CD4-positive, CD25-positive, alpha-beta regulatory T cell (primary cell): ENCODE measurements around the gene CACNA2D3. TPM values are rescaled to one million over a fixed set of nuclear protein-coding genes. Genes with fewer than 3 reads are reported as not detected.
A peak's percentile ranks its signal among the peaks of the same experiment; 100 is the strongest.

Experiments
- ATAC-seq, 2 donors: fragments of 150-1000 bp; cut with Tn5 transposase; one replicate each; pipeline ENCODE4 v1.10.0; 2021; ENCODE audit warnings: low read depth in 2 of 2, moderate number of reproducible peaks in 2 of 2, moderate library complexity in 1 of 2
- DNase-seq, 3 donors: peaks; one replicate each; pipeline versions ENCODE4 v3.0.0 to v3.0.0-alpha.2; 2012 to 2022; ENCODE audit warnings: mixed read lengths in 1 of 3
- H3K27ac ChIP-seq: one replicate; pipeline ENCODE4 v1.7.0; 2013; ENCODE audit warnings: mild to moderate bottlenecking, low read length; ENCODE audit not compliant: insufficient read depth, poor library complexity, severe bottlenecking
- H3K27me3 ChIP-seq: one replicate; pipeline ENCODE4 v1.7.0; 2013; ENCODE audit warnings: low read length; ENCODE audit not compliant: control insufficient read depth, insufficient read depth
- H3K36me3 ChIP-seq: one replicate; pipeline ENCODE4 v1.7.0; 2013; ENCODE audit warnings: mild to moderate bottlenecking, low read length, moderate library complexity; ENCODE audit not compliant: control insufficient read depth, insufficient read depth
- H3K4me1 ChIP-seq: 2 replicates; pipeline ENCODE4 v1.7.0; 2013; ENCODE audit warnings: mild to moderate bottlenecking, low read length; ENCODE audit not compliant: insufficient read depth, control insufficient read depth, poor library complexity, severe bottlenecking
- H3K4me3 ChIP-seq: one replicate; pipeline ENCODE4 v1.7.0; 2013; ENCODE audit warnings: low read depth, mild to moderate bottlenecking, low read length, moderate library complexity
- H3K9me3 ChIP-seq, 2 experiments: 1 replicate in 1 of 2; 2 replicates in 1 of 2; pipeline ENCODE4 v1.7.0; 2013; ENCODE audit warnings: low read length in 2 of 2, mild to moderate bottlenecking in 1 of 2, moderate library complexity in 1 of 2; ENCODE audit not compliant: control insufficient read depth in 2 of 2
- H3K27ac Mint-ChIP-seq, 3 donors: one replicate each; pipeline ENCODE4 v1.8.0; 2020 to 2022; ENCODE audit warnings: mild to moderate bottlenecking in 3 of 3, mixed read lengths in 3 of 3, moderate library complexity in 2 of 3
- H3K27me3 Mint-ChIP-seq: one replicate; pipeline ENCODE4 v1.8.0; 2022; ENCODE audit warnings: mild to moderate bottlenecking, mixed read lengths
- H3K36me3 Mint-ChIP-seq: one replicate; pipeline ENCODE4 v1.8.0; 2020; ENCODE audit warnings: mixed read lengths
- H3K4me1 Mint-ChIP-seq, 4 donors: one replicate each; pipeline ENCODE4 v1.8.0; 2020 to 2022; ENCODE audit warnings: mixed read lengths in 4 of 4, mild to moderate bottlenecking in 1 of 4
- H3K4me3 Mint-ChIP-seq, 4 donors: one replicate each; pipeline ENCODE4 v1.8.0; 2020 to 2022; ENCODE audit warnings: mild to moderate bottlenecking in 4 of 4, mixed read lengths in 4 of 4, moderate library complexity in 3 of 4
- H3K9me3 Mint-ChIP-seq, 7 donors: one replicate each; pipeline ENCODE4 v1.8.0; 2020 to 2022; ENCODE audit warnings: mixed read lengths in 7 of 7, mild to moderate bottlenecking in 3 of 7, moderate library complexity in 2 of 7
- polyA plus RNA-seq, 4 donors: library from polyadenylated mRNA; unstranded; fragments of 300-500 nt; fragmentation: Illumina TruSeq; gene quantifications; one replicate each; pipeline ENCODE4 v1.2.3, GENCODE V29; 2021
- total RNA-seq: library from RNA; stranded (reverse); gene quantifications from one replicate; pipeline ENCODE4 v1.2.3, GENCODE V29; 2022

The CACNA2D3 gene
- total and polyA plus RNA-seq, 5 donors from 2014 or later, result not detected

DNA sequence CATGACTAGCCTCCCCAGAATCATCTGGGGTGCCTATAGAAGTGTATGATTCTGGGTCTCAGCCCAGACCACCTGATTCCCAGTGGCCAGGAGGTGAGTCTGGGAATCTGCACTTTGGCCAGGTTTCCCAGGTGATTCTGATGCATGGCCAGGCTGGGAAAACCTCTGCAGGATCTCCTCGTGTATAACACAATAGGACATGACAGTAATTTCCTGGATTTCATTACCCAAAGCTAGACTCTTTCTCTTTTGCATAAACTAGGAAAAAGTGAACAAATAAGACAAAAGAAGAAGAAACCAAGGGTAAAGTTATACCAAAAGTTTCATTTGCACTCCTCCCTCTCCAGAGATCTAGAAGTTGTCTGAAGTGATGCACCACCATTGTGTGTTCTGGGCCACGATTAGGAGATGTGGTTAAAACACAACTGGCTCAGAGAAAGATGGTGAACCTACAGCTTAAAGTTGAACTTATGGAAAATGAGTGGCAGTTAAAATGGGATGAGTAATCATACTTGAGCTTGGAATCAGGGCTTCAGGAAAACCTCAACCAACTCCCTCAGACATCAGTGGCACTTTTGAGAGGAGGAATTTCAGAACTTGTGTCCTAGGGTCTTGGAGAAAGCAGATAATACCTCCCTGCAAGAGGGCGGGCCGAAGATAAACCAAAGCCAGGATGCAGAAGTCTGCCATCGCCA lies 914.7 kb downstream of the CACNA2D3 start:
- Mint-ChIP-seq H3K27me3 (peaks cover 2% of the 10 kb centered on the region), H3K4me3 (no peak overlapping the region), H3K36me3 (no peaks in the 10 kb centered on the region), H3K27ac (no peak overlapping the region), H3K9me3 (peaks cover 0 to 5% (median 0%) of the 10 kb centered on the region in 7 donors), H3K4me1 (no peaks in the 10 kb centered on the region)
- H3K27ac ChIP-seq, result no peak overlapping the region
- no peaks in the 10 kb centered on the region for H3K36me3 ChIP-seq
- no peaks in the 10 kb centered on the region for H3K27me3 ChIP-seq
- ATAC-seq (no peak), DNase-seq (no peak)
- H3K4me3 ChIP-seq, result no peak overlapping the region
- H3K4me1 ChIP-seq, result no peaks in the 10 kb centered on the region
- no peaks in the 10 kb centered on the region for H3K9me3 ChIP-seq

DNA sequence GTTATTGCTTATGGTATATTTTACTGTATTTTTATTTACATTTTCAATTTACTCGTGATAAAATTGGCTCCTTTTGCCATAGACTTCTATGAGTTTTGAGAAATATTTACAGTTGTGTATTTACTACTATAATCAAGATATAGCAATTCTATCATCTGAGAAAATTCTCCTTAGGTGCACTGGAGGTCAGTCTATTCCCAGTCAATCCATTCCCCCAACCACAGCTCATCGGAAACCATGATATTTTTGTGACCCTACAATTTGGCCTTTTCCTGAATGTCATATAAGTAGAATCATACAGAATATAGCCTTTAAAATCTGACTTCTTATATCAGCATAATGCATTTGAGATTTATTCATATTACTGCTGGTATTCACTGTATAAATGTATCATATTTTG lies 920.2 kb downstream of the CACNA2D3 start:
- no peak overlapping the region for H3K4me3 ChIP-seq
- H3K27ac Mint-ChIP-seq, result no peak overlapping the region
- no peaks in the 10 kb centered on the region for H3K27me3 ChIP-seq

DNA sequence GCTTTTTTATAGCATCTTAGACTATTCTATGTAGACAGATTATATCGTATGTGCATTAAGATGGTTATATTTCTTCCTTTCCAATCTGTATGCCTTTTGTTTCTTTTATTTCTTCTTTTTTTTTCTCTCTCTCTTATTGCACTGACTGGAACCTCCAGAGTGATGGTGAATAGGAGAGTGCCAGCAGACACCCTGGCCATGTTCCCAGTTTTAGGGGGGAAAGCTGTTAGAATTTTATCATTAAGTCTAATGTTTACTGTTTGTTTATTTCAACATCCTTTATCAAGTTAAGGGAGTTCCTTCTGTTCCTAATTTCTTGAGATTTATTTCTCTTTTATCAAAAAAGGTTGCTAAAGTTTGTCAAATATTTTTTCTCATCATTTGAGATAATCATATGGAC lies 922.1 kb downstream of the CACNA2D3 start:
- H3K4me1 Mint-ChIP-seq, result no peaks in the 10 kb centered on the region
- peak overlapping the region in 1 of 3 donors; percentile 70 for H3K27ac Mint-ChIP-seq
- Histone ChIP-seq H3K9me3 (no peaks in the 10 kb centered on the region), H3K27ac (no peak overlapping the region), H3K4me3 (no peak overlapping the region), H3K36me3 (no peaks in the 10 kb centered on the region), H3K27me3 (no peaks in the 10 kb centered on the region), H3K4me1 (no peaks in the 10 kb centered on the region)
- DNase-seq (no peak), ATAC-seq (no peak)
- H3K4me3 Mint-ChIP-seq, result no peak overlapping the region
- no peaks in the 10 kb centered on the region for H3K36me3 Mint-ChIP-seq
- H3K9me3 Mint-ChIP-seq, result peaks cover 0 to 3% (median 0%) of the 10 kb centered on the region in 7 donors
- H3K27me3 Mint-ChIP-seq, result no peaks in the 10 kb centered on the region

More for the DNA sequence above, 920.2 kb downstream of the CACNA2D3 start:
- no peak overlapping the region for H3K27ac ChIP-seq
- Mint-ChIP-seq H3K27me3 (no peaks in the 10 kb centered on the region), H3K4me3 (no peak overlapping the region), H3K36me3 (no peaks in the 10 kb centered on the region), H3K4me1 (no peaks in the 10 kb centered on the region), H3K9me3 (peaks cover 0 to 5% (median 0%) of the 10 kb centered on the region in 7 donors)
- no peaks in the 10 kb centered on the region for H3K36me3 ChIP-seq
- no peaks in the 10 kb centered on the region for H3K4me1 ChIP-seq
- ATAC-seq (no peak), DNase-seq (no peak)
- no peaks in the 10 kb centered on the region for H3K9me3 ChIP-seq

DNA sequence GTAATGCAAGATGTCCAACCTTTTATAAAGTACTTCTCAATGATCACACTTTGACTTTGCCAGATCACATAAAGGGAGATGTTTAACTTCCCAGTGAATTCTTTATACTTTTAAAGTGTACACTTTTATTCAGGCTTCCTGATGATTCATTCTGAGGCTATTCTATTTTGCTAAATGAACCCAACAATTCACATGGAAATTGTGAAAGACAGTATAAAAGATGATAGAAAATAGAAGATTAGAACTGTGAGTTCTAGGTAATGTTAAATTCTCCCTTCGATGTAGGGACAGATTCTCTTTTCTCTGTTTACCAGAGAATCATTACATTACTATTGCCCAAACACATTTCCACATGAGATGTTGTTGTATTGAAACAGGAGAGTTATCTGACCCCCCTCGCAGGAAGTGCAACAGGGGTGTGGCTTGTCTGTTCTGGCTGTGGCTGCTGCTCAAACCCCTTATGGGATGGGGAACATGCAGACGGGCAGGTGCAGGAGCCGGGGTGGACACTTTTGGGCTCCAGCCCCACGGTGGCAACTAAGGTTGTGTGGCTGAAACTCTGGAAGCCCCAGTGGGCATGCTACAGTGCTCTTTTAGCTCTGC lies 936.8 kb downstream of the CACNA2D3 start:
- ATAC-seq, result no peak
- Histone ChIP-seq H3K4me1 (no peaks in the 10 kb centered on the region), H3K4me3 (no peak overlapping the region), H3K27ac (no peak overlapping the region), H3K9me3 (no peaks in the 10 kb centered on the region), H3K36me3 (no peaks in the 10 kb centered on the region), H3K27me3 (no peaks in the 10 kb centered on the region)
- Mint-ChIP-seq H3K9me3 (peaks cover 0 to 20% (median 1%) of the 10 kb centered on the region in 7 donors), H3K4me1 (no peaks in the 10 kb centered on the region), H3K4me3 (no peak overlapping the region), H3K36me3 (no peaks in the 10 kb centered on the region), H3K27ac (no peak overlapping the region), H3K27me3 (peaks cover 7% of the 10 kb centered on the region)
- DNase-seq, result no peak

DNA sequence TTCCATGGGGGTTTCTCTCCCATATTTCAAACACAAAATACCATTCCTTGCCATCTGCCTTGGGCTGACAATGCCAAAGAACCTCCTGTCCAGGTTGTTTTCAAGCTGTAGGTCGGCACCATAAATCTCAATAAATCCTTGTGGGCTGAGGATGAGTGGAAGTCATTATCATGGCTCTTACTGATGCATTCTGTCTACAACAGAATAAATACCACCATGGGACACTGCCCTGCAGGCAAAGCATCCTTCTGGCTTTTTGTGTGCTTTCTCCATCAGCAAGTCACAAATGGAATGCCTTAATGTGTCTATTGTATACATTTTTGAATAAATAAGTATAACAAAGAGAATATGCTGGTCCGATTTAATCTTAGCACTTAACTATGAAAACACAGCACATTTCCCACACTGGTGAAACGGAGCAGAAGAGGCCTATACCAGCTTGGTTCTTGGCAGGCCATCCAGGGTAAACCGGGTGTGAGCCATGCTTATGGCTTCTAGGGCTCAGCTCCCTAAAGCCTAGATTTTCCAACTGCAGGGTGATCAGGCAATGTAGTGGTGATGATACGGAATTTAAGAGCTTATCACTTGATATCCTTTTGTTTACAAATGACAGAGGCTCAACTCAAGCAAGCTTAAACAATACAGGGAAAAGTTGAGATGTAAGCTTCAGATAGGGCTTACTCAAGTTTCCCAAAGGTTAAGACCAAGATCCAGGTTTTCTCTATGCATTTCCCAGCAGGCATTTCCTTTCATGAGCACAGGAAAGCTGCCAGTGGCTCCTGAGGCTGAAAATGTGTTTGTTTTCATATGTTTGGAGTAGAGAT lies 938.8 kb downstream of the CACNA2D3 start:
- Histone ChIP-seq H3K27ac (no peak overlapping the region), H3K9me3 (no peaks in the 10 kb centered on the region), H3K4me3 (no peak overlapping the region), H3K36me3 (no peaks in the 10 kb centered on the region), H3K4me1 (no peaks in the 10 kb centered on the region), H3K27me3 (no peaks in the 10 kb centered on the region)
- no peak for DNase-seq
- no peaks in the 10 kb centered on the region for H3K4me1 Mint-ChIP-seq
- no peak overlapping the region for H3K27ac Mint-ChIP-seq
- no peaks in the 10 kb centered on the region for H3K36me3 Mint-ChIP-seq
- peaks cover 4% of the 10 kb centered on the region for H3K27me3 Mint-ChIP-seq
- H3K9me3 Mint-ChIP-seq, result peaks cover 0 to 6% (median 1%) of the 10 kb centered on the region in 7 donors
- no peak for ATAC-seq
- no peak overlapping the region for H3K4me3 Mint-ChIP-seq

DNA sequence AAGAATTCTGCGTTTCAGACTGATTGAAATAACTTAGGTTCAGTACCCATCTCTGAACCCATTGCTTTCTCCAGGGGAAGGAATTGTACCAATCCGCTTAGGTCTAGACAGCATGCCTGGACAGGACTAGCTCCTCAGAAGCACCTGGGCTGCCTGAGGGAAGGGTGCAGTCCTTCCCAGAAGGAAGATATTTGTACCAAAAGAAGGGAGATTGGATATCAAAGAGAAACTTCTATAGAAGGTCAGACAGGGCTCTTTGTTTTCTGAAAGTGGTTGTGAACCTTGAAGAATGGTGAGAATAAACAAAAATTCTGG lies 939.3 kb downstream of the CACNA2D3 start:
- H3K27me3 Mint-ChIP-seq, result peaks cover 6% of the 10 kb centered on the region

DNA sequence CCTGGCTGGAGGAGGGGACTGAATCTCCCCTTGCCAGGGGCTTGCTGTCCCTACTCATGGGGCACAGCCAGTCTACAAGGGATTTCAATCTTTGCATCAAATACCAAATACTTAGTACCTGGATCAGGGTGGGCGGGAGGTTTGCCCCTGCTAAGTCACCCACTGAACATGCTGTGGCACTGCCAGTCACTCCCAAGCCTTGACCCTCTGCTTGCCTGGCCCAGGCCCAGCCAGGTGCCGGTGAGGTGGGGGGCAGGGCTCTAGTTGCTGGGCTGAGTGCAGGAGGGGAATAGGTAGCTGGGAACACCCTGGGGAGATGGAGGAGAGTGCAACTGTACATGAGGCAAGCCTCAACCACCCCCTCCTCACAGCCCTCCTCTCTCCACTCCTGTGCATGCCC lies 941.8 kb downstream of the CACNA2D3 start:
- H3K4me3 Mint-ChIP-seq, result no peak overlapping the region
- ATAC-seq, result no peak
- peaks cover 0 to 7% (median 1%) of the 10 kb centered on the region in 7 donors for H3K9me3 Mint-ChIP-seq

More for the DNA sequence above, 939.3 kb downstream of the CACNA2D3 start:
- no peaks in the 10 kb centered on the region for H3K9me3 ChIP-seq
- no peak overlapping the region for H3K27ac ChIP-seq
- H3K9me3 Mint-ChIP-seq, result peaks cover 0 to 5% (median under 1%) of the 10 kb centered on the region in 7 donors
- H3K4me1 ChIP-seq, result no peaks in the 10 kb centered on the region
- H3K4me1 Mint-ChIP-seq, result no peaks in the 10 kb centered on the region
- no peak for DNase-seq
- no peaks in the 10 kb centered on the region for H3K36me3 ChIP-seq
- no peaks in the 10 kb centered on the region for H3K36me3 Mint-ChIP-seq
- no peak overlapping the region for H3K27ac Mint-ChIP-seq
- ATAC-seq, result no peak
- no peak overlapping the region for H3K4me3 ChIP-seq
- H3K4me3 Mint-ChIP-seq, result no peak overlapping the region
- no peaks in the 10 kb centered on the region for H3K27me3 ChIP-seq

More for the DNA sequence above, 941.8 kb downstream of the CACNA2D3 start:
- peaks cover 7% of the 10 kb centered on the region for H3K27me3 Mint-ChIP-seq
- no peaks in the 10 kb centered on the region for H3K27me3 ChIP-seq
- H3K4me3 ChIP-seq, result no peak overlapping the region
- DNase-seq, result no peak
- H3K27ac Mint-ChIP-seq, result no peak overlapping the region
- no peaks in the 10 kb centered on the region for H3K4me1 Mint-ChIP-seq
- H3K27ac ChIP-seq, result no peak overlapping the region
- H3K4me1 ChIP-seq, result no peaks in the 10 kb centered on the region
- no peaks in the 10 kb centered on the region for H3K9me3 ChIP-seq
- no peaks in the 10 kb centered on the region for H3K36me3 Mint-ChIP-seq
- no peaks in the 10 kb centered on the region for H3K36me3 ChIP-seq
